Ramos (cell line): ENCODE measurements around the gene PTPRK.

Experiments
- in situ Hi-C: fragments of 300-500 bp; cut with MboI; formaldehyde crosslinking; loops from one replicate; pipeline ENCODE4 v1.14.3; 2022; ENCODE audit warnings: low sequenced_read_pairs; ENCODE audit not compliant: unreplicated experiment

PTPRK gene

DNA sequence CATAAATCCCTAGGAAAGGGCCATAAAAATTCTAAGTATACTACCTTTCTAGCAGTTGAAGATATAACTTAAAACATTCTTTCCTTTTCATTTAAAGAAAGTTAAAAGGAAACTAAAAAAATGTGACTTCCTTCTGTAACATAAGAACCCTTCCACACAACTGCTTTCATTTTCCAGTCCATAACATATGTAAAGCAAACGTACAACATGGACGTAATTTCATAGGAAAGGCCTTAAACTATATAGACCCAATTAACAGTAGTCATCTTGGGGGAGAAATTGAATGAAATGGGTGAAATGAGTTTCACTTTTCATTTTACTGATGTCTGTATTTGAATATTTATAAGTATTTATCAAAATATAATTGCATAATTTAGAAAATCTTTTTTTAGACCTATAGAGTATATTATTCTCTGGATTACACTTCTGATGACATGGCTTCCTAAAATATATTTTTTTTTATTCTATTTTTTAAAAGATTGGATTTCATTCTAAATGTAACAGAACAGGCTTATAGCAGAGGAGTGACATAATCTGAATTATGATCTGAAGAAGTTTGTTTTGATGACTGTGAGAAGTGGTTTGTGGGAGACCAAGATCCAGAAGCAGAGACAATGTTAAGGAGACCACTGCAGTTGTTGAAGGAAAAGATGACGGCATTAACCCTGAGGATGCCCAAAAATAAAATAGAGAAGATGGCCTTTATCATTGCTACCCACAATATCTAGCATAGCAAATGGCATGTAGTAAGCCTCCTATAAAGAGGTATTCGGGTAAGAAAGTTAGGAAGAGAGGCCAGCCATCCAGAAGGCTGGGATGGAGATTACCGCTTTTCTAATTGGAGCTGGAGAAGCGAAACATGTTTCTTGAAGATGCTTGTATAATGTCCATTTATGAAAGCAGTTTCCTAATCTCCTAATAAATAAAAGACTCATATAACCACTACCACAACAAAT is 260.4 kb downstream of the PTPRK start:
- in situ Hi-C loops = no loop called here

DNA sequence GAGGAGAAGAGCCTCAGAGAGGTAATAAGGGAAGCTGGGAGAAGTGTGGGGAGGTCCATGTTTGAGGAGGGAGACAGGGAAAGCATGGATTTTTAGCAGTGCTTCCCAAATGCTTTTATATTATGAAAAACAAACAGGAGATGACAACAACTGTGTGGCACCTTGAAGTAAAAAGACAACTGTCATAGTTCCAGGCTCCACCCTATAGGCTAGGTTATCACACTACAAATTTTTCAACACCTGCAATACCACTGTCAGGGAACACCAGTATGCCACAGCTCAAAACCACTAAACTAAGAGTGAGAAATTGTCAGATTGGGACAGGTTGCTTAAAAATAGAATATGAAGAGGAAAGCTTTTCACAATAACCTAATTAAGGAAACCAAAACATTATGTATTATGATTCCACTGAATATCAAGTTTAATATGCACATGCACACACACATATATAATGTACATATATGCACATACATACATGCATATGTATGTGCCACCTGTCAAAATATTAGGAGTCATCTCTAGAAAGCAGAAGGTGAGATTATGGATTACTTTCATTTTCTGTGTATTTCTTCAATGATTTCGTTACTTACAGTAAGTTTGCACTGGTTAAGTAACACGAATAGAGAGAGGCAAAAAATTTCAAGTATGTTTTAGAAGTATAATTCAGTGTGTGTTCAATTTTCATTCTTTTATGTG is 261.2 kb downstream of the PTPRK start:
- in situ Hi-C loops = no loop called here

DNA sequence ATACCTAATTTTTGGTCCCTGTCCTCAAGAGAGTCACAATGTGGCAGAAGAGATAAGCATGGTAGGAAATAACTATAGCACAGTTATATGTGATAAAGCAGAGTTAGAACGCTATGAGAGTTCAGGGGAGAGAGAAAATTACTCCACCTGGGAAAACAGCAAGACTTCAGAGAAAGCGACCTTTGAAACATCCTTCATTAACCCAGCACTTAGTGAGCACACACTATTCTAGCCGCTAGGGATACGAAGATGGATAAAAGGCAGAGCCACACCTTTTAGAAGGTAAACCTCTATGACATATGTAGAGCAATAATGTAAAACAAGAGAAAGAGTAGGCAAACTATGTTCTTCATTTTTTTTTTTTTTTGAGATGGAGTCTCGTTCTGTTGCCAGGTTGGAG is 264.3 kb downstream of the PTPRK start:
- in situ Hi-C loops = no loop called here

DNA sequence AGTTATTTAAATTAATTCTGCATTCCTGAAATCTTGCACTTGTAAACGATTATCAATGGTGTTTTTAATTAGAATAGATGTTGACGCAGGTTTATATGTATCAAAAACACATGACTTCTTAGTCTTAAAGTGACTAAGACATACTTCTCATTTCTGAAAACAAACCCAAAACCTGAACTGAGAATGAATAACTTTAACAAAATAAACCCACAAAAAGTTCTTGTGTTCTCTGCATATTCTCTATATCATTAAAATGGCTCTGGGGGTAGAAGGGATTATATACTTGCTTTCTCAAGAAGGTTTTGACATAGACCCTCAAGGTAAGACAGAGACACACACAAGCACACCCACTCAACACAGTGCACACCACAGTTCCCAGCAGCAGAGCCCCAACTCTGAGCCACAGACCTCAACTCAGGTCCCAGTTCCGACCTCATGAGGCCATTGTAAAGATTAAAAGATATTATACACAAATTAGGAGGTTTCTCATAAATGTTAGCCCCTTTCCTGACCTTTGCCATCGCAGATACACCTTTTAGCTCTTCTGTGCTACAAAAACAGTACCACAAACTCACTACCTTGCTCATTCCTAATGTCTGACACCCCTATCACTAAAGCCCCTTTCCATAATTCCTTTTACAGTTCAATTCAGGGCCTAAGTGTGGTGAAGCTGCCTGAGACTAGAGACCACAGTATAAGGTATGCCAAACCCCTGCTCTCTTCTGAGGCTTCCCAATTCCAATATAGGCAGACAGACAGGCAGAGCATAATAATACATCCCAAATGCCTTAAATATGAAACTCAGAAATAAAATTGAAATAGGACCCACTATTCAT is 267.8 kb downstream of the PTPRK start:
- in situ Hi-C loops = no loop called here

DNA sequence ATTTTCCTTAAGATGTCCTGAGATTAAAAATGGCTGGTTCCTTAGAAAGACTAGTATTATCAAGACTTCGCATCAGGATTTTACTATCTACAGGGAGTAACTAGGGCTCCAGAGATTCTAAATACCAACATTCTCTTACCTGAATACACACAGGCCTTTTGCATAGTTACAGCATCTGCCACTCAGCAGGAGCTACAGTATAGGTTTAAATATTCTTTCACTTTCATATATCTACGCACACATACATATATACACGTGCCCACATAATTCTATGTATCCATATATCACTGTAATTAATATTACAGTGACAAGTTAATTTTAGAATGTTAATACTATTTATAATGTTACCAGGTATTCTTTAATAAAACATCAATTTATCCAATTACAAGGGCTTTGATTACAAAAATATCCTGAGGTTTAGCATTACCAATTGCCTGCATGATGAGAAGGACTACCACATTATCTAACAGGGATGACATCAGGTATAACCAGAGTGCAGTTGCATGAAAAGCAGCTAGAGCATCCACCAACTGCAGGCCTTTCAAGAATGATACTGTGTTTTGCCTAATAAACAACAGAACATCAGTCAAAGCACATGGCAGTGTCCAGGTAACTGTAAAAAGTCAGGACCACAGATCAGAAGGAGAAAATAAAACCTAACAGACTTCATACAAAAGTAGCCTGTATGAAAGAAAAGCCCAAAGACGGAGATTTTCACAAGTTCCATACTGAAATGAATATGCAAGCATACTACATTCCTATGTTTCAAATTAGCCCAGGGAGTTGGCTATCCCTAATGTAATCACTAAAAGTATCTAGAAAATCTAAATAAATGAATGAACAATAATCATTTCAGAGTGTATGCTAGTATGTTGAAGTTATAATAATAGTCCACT is 268.7 kb downstream of the PTPRK start:
- in situ Hi-C loops = no loop called here

DNA sequence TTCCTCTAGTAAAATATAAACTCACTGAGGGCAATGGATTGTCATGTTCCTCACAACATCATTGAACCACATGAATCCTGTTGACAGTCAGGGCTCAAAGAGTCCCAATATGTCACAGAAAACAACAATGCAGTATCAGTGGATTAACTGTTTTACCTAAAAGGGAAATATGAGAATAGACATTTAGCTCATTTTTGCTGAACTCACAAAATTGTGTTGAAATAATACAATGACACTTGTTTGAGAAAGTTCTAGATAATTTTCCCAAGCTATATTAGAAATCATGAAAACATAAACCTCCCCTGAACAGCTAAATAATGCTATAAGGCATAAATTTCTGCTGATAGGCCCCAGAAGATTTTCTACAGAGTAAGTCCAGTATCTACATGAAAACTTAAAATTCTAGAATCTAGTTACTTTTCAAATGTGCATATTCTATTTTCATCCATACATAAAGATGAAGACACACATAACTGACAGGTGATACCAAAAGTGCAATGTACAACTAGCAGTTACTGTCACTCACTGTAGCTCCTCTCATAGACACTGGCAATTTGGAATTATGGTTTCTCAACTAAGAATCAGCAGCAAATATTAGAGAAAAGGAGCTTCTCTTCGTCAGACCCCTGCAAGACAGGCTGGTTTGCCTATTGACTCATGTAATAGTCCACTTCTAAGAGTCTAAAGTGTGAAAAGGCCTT is 269.9 kb downstream of the PTPRK start:
- in situ Hi-C loops = no loop called here

DNA sequence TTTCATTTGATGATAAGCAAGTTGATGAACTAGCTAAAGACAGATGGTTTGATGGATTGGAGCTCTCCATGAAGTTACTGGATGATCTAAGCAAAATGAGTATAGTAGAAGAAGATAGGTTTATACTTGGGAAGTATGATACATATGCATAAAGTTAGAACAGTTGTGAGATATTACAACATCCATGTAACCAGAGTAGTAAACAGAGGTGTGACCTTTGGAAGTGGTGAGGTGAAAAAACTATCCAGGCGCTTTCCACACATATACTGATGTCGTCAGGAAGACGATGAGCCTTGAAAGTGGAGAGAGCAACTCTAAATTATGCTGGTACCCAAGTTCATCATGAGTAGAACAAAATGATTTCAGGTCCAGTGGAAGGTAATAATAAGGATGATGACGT is 271.0 kb downstream of the PTPRK start:
- in situ Hi-C loops = no loop called here

DNA sequence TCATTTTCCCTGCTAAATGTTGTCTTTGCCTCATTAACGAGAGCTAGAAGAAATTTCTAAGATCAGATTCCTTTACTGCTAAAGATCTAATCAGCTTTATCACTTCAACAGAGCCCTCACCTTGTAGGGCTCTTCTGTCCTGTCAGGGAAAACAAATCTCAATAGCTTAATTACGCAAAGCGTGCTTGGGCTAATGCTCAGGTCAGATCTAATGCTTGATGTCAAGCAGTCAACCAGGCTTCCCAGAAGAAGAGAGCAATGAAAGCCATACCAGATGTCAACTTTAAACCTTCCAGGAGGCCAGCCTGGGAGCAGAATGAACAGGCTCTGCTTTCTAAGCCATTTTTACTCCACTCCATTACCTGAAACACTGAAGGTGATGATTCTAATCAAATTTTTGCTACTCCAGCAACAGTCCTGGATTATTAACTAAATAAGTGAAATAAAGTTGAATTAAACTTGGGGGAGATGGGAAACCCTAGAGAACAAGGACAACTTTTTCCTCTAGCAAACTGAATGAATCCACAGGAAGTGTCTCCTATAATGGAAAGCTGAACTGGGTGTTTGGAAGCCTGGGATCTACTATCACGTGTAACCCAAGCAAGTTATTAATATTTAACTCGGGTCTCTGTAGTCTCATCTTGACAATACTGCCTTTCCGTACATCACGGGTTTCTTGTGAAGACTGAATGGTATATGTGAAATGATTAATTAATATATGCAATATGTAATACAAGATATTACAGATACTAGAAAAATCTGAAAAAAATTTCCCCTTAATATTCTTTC is 273.7 kb downstream of the PTPRK start:
- in situ Hi-C loops = no loop called here

DNA sequence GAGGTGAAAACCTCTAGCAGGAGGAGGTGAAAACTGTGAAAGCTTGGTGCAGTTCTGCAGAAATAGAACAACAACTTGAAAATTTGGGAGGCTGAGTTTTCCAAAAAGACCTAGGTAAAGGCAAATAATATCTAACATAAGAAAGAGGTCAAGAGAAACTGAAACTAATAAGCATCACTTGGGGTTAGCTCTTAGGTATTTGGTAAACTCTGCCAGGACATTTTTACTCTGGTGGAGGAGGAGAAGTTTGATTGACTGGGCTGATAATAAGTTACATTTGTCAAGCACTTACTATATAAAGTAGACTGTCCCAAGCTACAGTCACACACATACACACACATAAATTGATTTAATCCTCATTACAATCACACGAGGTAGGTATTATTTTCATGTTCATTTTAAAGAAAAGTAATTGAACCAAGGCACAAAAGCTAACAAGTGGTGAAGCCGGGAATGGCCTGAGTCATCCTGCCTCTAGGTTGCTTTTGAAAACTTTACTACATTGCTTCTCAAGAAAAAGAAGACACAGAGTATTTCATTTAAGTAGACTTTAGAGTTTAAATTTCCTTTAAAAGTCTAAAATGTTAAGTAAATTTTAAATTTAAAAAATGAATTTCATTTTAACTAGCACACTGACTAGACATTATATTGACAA is 275.5 kb downstream of the PTPRK start:
- in situ Hi-C loops = no loop called here

DNA sequence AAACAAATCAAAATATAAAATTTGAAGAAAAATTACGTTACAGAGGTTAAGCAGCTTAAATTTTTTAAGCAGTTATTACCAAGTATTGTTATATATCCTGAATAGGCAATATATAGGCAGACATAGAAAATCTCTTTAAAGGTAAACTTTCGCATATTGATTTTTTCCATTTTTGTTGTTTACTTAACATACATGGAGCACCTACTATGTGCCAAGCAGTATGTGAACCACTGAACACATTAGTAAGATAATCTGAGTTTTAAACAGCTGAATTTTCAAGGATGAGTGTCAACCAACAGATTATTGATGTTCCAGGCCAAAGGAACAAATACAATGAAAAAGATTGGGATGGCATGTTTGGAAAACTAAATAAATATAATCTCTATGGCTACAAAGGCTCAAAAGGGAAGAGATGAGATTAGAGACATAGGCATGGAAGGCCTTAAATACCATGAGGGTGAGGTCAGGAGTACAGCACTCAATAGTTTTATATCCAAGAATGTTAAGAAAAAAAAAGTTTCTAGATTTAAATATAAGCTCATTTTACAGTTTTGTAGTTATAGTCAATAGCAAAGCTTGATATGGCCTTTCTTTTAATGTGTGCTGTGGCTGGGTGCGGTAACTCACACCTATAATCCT is 277.5 kb downstream of the PTPRK start:
- in situ Hi-C loops = no loop called here

DNA sequence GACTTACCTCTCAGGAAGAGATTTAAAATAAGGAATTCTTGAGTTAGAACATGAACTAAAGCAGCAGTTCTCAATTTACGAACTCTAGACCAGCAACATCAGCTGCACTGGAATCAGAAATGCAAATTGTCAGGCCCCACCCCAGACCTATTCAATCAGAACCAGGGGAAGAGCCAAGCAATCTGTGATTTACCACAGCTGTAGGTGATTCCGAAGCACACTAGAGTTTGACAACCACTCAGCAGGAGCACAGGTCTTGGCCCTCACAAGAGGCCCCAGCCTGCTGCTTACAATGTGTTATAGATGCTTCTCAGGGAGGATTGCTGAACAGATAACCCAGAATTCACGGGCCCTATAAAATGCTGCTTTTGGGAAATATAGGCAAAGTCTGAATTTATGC is 279.2 kb downstream of the PTPRK start:
- in situ Hi-C loops = no loop called here

DNA sequence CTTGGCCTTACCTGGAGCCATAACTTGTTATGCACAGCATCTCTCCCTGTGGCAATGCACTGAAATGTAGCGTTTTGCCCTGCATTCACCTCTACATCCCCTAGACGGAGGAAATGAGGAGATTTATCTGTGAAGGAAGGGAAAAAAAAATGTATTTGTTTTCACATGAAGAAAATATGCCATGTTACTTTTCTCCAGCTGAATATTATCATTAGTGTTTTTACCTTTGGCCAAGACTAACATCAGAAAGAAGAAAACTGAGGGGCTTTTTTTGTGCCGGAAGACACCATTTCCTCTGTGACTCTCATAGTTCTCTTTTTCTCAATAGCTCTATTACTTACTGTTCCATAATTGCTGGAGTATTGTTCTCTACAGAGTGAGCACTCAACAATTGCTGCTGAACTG is 280.4 kb downstream of the PTPRK start:
- in situ Hi-C loops = no loop called here

DNA sequence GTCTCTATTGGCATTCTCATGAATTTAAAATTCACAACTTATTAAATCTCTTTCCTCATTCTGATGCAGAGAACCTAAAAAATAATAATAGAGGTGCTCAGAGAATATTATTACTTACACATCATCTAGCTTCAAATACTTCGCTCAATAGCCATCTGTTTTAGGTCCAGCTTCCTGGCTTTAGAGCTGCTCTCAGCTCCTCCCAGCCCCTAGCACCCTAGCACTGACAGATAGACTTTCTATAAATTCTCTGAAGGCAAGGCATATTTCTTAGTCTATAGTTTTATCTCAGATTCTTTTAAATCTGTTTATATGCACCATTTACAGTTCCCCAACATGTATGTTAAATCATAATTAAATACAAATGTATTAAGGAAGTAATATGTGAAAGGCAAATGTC is 281.3 kb downstream of the PTPRK start:
- in situ Hi-C loops = no loop called here

DNA sequence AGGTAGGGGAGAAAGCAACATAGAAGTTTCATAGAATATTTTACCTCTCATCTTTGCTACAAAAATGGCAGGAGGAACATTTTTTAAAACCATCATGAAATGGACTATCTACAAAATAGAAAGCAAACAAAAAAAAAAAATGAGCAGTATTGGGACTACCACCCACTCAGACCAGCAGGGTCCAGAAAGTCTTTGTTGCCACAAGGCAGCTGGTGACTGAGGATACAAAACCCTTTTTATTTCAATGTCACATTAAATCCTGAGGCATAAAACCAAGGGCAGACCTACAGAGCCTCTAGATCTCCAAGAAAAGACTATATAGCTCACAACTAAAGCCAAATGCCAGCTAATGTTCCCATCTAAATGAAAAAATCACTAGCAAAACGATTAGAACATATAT is 282.2 kb downstream of the PTPRK start:
- in situ Hi-C loops = no loop called here

DNA sequence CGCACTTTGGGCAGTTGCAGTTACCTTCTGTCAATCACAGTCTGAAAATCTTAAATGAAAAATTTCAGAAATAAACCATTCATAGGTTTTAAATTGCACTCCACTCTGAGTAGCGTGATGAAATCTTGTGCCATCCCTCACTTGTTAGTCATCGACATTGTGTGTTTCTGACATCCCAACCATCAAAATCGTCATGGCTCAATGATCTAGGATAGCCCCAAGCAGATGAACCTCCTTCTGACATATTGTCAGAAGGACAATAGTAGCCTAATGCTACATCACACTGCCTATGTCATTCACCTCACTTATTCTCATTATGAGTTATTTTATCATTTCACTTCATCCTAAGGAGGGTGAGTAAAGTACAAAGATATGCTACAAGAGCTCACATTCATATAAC is 284.8 kb downstream of the PTPRK start:
- in situ Hi-C loops = no loop called here

DNA sequence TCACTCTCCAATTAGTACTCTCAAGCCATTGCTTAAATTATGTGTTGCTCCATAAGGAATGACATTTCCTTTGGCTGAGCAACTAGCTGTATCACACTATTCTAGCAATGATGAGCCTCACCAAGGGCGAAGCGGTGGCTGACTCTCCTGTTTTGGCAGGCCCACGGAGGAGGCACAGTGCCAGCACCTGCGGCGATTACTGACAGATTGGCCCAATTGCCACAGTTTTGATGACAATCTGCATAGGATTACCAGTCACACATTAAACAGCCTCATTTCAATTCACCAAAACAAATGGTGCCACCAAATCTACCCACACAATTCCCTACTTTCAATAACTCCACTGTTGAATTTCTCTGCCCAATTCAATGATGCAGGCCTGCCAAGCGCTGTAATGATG is 286.9 kb downstream of the PTPRK start:
- in situ Hi-C loops = no loop called here

DNA sequence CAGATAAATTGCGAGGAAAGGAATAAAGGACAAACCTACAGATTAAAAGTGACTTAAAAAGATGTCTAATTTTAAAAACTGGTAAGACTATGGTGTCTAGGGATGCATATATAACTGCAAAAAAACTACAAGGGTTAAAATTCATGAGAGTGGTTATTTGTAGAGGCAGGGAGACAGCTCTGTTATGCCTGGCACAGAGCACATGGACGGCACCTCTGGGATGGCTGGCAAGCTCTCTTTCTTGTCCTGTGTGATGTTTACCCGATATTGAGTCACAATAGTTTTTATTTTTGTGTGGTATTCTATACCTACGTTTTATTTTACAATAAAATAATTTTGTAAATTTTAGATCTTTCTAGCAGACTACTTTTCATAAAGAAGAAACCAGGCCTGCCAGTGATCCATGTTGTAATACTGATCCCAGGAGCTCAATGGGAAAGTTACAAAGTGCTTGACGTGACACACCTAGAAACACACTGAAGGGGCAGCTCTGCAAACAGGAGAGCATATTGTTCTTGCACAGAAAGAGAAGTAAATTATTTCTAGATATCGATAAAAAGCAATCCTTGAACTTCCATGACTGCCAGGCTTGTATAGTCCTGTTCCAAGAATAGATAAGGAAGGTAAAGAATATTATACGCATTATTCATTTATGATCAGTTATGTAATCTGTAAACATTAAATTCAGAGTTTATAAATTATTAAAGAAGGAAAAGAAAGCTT is 290.0 kb downstream of the PTPRK start:
- in situ Hi-C loops = no loop called here
